ENCODE data around the gene LUZP2.

DNA sequence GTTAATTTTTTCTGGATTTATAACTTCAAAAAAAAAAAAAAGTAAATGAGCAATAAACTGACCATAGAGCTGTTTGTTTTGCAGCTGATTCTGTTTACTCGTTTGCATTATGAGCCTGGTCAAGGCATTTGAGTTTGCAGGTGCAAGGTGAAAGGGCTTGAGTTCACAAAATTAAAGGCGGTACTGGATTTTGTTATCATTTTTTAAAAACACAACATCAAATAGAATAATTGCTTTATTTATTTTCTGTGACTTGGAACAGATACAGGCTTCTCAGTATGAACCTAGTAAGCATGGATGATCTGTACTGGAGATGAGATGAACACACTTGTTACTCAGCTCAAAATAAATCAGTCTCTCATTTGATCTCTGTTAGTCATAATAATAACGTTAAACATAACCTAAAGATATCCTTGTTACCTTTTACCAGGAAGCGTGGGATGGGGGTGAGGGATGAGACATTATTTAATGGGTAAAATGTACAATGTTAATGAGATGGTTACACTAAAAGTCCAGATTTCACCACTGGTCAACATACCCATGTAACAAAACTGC lies 137.8 kb downstream of the LUZP2 start:
- TF ChIP-seq CTCF (IDR thresholded peaks at IDR 0.05; ENCODE audit: low read length): no peak
- TF ChIP-seq EZH2 (IDR thresholded peaks at IDR 0.05; ENCODE audit: borderline replicate concordance, low read length): no peak
